8988T (cell line): Measurements from ENCODE around the gene STARD5.

Source experiments
- DNase-seq: peaks from one replicate; pipeline ENCODE4 v3.0.0; 2011

The STARD5 gene

DNA sequence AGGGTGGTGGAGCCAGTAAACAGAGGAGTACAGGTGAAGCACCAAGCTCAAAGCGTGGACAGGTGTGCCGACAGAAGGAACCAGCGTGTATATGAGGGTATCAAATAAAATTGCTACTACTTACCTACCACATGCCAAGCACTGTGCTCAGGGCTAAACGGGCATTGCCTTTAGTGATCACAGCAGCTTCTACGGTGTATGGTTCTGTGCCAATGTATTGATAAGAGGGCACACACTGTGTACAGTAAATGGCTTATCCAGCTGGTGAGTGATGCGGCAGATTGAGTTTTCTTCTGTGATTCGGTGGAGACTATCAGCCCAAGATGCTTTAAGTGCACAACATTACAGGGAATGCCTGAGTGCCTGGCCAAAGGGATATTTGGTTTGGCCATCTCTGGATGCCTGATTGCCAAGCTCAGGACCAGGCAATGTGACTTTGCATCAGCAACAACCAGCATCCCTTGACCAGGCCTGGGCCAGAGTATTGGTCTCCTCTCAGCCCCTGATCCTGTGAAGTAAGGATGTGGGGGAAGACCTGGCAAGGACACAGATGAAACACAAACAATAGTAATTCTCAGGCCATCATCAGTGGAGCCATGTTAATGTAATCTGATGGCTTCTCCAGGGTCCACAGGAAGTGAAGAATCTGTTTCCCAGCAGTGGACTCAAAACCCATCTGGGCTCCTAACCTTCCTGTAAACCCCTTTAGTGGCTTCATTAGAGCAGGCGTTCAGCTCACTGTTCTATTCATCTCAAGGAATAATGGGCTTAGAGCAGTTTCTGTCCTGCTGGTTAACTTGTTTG is 14.1 kb downstream of the STARD5 start:
- DNase-seq = no peak

DNA sequence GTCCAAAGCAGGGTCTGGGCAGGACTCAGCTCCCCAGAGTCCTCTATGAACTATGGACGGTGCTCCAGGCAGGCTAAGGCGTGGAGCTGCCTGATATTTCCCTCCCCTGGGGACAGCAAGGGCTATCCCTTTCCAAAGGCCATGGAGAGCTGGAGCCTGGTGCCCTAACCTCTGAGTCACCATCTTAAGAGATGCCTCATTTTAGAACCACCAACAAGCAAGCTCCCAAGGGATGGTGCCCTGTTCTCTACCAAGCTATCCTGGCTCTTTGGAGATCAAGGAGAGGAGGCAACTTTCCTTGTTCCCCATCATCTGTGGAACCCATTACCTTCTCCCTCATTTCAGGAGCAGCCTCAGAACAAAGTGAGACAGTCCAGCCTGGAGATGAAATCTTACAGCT is 15.7 kb downstream of the STARD5 start:
- no peak for DNase-seq

DNA sequence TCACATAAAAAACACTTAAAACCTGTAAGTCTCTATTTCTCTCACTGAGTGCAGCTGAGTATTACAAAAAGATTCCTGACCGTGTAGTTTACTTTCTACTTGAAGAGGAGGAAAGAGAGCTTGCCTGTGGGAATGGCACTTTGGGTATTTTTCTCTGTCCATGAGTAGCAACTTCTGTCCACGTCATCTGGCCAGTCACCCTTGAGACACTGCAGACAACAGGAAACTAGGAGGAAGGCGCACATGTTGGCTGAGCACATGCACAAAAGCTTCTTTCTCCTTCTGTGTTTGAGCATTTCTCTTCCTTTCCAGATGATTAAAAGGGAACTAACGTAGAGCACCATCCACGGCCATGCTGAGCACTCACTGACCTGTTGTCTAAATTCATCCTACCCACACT is 19.7 kb downstream of the STARD5 start:
- no peak for DNase-seq

DNA sequence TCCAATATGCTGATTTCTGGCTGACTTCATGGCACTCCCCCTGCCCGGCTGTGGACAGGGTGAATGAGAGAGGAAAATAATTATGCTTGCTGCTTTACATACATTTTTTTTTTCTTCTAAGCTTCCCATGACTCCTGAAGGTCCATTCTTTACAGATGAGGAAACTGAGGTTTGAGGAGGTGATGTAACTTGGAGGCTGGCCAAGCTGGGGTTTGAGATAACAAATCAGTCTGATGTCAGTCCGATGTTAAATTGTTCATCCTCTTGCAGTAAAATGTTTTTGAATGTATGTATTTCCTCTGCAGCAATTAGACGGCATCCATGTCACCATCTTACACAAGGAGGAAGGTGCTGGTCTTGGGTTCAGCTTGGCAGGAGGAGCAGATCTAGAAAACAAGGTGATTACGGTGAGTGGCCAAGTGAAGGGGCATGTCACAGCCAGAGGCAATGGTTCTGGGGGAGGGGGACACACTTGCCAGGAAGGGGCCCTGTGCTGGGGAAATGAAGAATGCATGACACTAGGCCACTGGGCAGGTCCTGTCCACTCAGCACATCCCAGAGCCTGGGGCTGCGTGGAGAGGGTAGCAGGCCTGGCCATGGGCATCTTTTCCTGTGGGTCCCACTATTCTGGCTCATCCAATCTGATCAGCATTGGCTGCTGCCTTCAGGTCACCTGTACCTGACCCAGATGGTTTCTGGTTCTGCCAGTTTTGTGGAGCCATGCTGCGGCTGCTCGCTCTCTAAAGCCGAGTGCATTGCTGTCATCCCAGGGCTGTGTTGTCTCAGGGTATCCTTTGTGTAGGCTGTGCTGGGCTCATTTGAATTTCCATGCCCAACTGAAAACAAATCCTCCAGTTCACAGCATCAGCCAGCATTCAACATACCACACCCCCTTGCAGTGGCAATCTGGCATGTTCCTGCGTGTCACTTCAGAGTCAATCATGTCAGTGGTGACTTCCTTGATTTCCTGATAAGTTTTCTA is 20.4 kb downstream of the STARD5 start:
- DNase-seq = no peak

DNA sequence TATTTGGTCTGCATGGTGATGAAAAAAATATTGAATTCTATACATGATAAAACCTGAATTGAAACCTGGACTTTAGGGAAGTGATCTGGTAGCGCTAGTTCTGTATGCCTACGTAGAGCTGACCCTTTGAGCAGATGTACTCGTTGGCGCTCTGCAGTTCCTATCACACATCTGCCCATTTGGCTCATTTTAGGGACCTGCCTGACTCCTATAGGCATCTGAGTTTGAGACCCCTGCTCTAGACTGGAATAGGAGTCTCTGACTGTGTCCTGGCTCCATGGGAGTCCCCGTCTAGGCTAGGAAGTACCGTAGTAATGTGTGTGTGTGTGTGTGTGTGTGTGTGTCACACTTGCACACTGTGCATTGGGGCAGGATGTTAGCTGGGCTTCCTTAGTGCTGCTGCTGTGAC is 21.2 kb downstream of the STARD5 start:
- no peak for DNase-seq

DNA sequence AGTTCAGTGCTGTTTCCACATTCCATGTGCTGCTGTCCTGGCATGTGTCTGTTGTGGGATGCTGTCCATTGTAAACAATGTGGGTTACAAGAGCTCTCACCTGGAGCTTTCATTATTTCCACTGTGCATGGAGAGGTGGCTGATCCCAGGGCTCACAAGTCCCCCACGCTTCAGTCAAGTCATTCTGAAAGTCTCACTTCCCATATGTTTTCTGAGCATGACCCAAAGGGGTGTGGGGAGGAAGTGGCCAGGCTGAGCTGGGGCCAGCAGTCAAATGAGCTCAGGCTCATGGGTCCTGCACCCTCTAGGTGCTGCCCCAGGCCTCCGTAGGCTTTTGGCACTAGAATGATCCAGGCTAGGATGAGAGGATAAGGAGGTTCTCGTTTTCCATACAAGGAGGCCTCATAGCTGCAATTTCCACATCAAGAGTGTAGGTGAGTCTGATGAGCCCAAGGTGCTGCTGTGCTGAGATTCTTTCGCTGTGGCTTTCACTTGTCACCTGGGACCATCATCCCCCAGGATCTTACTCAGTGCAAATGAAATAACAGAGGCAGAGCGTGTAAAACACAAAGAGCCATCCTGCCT is 22.0 kb downstream of the STARD5 start:
- DNase-seq = no peak

DNA sequence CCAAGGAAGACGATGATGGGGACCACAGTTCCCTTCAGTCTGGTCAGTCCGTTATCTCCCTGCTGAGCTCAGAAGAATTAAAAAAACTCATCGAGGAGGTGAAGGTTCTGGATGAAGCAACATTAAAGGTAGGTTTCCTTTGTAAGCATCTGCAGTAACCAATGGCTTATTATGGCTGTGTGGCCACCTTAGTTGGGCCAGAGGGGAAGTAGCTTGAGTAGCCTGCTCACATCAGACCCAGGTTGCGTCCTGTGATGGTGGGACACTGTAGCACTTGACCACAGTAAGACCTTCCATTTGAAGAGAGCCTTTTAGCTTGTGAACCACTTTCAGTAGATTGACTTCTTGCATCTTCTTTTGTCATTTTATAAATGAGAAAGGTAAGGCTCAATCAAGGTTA is 22.6 kb downstream of the STARD5 start:
- no peak for DNase-seq

DNA sequence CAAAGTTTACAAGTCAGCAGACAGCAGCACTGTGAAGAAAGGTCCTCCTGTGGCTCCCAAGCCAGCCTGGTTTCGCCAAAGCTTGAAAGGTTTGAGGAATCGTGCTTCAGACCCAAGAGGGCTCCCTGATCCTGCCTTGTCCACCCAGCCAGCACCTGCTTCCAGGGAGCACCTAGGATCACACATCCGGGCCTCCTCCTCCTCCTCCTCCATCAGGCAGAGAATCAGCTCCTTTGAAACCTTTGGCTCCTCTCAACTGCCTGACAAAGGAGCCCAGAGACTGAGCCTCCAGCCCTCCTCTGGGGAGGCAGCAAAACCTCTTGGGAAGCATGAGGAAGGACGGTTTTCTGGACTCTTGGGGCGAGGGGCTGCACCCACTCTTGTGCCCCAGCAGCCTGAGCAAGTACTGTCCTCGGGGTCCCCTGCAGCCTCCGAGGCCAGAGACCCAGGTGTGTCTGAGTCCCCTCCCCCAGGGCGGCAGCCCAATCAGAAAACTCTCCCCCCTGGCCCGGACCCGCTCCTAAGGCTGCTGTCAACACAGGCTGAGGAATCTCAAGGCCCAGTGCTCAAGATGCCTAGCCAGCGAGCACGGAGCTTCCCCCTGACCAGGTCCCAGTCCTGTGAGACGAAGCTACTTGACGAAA is 24.2 kb downstream of the STARD5 start:
- DNase-seq = no peak

DNA sequence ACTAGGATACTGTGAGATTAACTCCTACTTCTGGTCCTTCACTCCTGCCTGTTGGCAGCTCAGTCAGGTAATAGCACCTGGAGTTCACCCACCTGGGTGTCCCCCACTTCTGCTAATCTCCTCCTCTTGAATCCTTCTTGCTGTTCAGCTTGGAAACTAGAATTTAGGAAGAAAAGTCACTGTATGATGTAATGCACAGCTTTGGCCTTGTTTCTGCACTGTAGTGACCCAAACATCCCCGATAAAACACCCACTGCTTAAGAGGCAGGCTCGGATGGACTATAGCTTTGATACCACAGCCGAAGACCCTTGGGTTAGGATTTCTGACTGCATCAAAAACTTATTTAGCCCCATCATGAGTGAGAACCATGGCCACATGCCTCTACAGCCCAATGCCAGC is 24.8 kb downstream of the STARD5 start:
- no peak for DNase-seq

DNA sequence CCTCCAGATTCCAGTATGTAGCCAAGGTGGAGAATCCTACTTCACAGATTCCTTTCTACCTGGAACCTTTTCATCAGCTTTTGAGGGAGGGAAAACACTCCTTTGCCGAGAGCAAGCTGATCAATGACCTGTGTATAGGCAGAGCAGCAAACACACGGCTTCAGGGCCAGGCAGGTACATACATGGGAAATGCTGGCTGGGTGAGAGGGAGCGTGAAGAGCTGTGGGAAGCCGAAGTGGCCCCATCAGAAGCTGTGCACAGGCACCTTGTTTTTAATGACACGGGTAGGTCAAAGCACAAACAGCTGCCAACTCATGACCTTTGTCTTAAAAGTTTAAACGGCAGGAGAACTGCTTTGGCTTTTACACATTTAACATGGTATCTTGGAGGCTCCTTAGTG is 25.3 kb downstream of the STARD5 start:
- DNase-seq = no peak

DNA sequence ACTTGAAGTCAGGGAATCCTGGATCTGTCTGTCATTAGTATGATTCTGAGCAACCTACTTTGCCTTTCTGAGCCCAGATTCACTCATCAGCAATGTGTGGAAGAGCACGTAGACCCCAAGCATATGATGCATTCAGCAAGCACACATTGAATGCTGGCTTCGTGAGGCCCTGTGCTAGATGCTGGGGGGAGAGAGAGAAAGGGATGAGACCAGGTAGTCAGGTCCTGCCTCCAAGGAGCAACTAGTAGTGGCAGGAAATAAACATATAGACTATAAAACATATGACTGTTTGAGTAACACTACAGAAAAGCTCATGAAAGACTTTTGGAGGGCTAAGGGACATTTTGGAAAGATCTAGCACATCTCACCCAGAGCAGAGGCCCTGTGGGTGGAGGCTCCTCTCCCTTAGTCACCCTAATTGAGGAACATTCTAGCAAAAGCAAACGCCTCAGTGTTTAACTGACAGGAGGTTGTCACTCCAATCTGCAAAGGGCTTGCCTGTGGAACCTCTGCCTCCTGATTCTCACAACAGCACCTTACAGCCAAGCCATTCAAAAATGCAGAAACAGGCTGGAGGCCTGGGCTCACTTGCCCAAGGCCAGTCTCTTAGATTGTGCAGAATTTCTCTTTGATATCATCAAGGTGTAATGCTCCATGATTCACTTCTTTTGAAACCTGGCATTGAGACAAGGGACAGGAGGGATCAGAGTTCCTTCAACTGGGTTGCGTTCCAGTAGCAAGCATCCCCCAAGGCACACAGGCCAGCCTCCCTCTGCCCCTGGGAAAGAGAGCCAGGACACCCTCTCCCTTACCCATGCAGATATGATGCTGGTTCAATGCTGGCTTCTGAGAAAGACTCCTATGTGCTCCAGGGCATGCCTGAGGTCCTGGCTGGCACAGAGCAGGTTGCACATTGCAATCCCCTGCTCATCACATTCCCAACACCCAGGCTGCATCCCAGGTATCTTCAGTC is 26.1 kb downstream of the STARD5 start:
- DNase-seq = no peak

DNA sequence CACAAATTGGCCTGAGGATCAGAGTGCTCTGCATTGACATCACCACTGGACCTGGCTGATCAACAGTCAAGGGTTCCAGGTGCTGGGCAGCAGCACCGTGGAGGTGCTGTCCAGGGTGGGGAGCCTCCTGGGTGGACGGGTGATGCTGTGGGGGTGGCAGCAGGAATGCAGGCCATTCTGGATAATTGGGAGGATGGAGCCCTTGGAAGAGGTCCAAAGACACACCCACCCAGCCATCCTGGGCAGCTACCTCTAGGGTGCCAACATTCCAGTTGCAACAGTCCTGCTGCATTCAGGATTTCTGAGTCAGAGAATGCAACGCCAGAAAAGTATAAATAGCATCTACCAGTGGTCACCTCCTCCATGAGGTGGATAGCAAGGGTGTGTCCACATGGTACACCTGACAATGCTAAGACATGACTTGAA is 26.8 kb downstream of the STARD5 start:
- DNase-seq = no peak

DNA sequence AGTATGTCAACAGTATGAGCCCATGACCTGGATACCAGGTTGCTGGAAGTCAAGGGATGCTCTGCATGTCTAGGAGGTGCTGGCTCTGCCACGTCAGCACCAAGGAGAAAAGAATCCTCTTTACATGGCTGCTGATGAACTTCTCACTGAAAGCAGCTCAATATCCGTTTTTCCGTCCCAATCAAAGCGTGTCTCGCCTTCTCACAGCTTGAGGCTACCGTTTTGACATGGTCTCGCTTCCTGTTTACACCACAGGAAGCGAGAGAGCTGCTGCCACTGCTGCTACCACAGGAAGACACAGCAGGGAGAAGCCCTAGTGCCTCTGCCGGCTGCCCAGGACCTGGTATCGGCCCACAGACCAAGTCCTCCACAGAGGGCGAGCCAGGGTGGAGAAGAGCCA is 27.3 kb downstream of the STARD5 start:
- DNase-seq = no peak

DNA sequence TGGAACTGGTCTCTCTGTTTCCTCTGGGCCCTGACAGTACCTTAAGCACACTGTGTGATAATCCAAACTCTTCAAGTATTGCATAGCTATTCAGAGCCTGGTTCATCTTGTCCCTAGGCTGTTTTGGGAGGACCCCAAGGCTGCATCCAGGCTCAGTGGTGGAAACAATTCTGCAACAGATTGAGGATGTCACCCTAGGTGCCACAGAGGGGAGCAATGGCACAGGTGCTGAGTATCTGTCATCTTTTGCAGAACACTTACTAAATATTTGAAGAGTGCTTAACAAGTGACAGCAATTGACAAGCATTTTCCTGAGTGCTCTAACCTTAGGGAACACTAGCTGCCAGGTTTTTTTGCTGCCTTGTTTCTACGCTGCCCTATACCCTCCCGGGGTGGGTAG is 27.8 kb downstream of the STARD5 start:
- no peak for DNase-seq

DNA sequence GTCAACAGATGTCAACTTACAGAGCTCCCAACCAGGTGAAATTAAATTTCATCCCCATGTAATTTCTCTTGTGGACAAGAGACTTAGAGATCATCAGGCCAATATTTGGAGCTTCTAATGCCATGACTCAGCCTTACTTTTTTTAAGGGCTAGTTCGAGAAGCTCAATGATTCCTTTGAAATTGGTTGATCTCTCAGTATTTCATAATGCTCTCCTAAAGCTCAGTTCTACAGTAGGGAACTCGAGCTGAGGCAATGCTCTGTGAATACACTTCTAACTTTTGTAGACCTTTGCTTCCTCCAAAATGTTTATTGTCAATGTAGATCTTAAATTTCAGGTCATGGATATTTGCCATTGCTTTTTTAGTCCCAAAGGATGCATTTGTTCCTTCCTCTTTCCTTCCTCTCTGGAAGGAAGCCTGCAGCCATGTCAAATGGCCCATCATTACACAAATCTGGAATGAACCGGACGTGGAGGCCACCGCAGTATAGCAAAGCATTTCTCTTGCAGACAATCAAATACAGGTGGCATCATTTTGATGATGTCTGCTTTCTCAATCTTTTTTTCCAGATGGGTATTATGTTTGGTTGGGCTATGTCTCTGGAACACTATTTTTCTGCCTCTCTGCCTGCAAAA is 28.3 kb downstream of the STARD5 start:
- no peak for DNase-seq

DNA sequence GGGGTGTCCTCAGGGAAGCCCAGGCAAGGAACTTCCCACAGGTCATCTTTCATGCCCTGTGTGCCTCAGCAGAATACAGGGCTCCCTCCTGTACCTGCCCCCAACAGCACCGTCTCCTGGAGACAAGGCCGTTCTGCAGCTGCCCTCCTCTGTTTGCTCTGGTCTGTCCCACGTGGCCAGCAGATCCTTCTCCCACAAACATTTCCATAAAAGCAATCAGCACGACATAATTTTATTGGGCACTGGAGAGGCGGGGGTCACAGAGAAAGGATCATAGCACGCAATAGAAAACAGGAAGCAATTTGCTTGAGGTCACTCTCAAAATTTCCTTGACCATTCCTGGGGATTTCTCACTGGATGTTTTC is 29.4 kb downstream of the STARD5 start:
- DNase-seq = no peak

DNA sequence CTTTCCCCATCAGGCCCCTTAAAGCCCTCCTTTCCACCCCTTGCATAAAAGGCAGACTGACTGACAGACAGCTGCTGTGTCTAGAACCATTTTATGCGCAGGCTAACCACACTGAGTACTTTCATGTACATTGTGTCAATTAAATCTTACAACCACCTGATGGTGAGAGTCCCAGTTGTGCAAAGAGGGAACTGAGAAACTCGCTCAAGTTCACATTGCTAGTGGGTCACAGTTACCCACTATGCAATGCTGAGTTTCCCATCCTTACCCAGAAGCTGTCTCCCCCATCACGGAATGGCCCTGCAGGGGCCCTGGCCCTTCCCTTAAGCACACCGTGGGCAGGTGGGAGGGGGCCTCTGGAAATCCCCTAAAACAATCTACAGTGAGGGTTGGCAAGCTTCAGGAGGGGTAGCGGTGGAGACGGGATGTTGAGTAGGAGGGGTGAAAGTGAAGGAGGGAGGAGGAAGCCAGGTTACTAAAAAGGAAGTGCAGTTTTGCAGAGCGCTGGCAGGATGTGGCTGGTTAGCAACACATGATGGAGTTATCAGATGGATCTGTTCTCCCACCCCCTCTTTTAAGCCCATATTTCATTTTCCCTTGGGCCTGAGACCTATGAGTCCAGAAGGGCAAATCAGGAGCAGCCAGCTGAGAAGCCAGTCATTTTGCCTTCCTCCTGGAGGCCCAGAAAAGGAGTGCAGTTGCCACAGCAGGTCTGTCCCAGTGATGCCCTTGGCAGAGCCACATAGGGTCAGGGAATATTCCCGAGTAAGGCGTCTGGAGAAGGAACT is 30.0 kb downstream of the STARD5 start:
- DNase-seq = no peak

DNA sequence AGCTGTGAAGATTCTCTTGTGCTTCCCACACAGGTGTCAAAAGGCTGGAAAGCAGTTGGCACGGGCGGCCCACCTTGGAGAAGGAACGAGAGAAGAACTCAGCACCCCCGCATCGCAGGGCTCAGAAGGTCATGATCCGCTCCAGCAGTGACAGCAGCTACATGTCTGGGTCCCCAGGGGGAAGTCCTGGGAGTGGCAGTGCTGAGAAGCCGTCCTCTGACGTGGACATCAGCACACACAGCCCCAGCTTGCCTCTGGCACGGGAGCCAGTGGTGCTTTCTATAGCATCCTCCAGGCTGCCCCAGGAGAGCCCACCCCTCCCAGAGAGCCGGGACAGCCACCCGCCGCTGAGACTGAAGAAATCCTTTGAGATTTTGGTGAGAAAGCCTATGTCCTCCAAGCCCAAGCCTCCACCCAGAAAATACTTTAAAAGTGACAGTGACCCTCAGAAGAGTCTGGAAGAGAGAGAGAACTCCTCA is 31.4 kb downstream of the STARD5 start:
- no peak for DNase-seq

DNA sequence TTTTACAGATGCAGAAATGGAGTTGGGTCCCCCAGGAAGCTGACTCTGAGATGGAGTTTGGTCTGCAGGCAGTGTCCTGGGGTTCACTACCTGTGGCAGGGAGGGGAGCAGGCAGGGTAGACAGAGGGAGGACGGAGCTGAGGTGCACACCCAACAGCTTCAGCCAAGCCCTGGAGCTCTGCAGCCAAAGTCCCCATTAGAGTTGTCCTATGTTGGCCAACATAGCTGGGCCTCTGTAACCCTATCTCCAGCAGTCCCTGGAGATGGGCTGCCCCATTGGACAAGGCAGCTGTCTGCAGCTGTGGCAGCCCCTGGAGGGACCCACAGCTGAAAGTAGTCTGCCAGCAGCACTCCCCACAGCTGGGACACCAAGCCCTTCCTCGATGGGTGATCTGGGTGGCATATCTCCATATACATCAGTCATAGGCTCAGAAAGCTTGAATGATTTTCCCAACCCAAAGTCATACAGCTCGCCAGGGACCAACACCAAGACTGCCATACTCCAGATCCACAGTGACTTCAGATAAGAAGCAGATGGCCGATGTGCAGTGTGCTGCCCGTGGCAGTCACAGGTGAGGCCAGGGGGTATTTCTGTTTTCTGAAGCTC is 31.9 kb downstream of the STARD5 start:
- DNase-seq = no peak

DNA sequence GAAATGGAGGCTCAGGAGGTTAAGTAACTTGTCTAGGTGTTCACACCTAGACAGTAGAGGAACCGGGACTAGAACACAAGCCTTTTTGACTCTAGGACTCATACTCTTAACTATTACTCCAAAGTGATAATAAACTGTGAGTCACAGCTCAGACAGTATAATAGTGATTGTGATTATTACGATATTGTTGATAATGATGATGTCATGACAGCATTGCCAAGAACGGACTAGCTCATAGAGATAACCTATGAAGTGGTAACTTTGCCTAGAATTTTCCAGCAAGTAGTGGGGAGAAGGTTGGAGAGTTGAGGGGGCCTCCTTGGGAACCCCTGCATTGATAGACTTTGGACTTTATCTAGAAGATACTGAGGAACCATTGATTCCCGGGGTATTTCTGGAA is 34.0 kb downstream of the STARD5 start:
- DNase-seq = no peak
